ENCODE results near the gene TAL2. TPM values are rescaled to one million over a fixed set of nuclear protein-coding genes. Genes with fewer than 3 reads are reported as not detected.

TAL2 gene
- total RNA-seq, 1 donor from 2014 or later: not detected

- peaks cover 29% of the 10 kb centered on the region for H3K27me3 ChIP-seq
- intact Hi-C loops (cut with DNase I): no loop called here
Observed at GRCh38 chr9:105694190-105694847, 32.1 kb downstream of the TAL2 start, which contains the start of gene TMEM38B. Gene TMEM38B (plus strand): TSS chr9:105694541. CDS start chr9:105694661, 120 bp downstream.

GRCh38 chr9:105694848-105695581 is 32.8 kb downstream of the TAL2 start:
- Histone ChIP-seq H3K36me3 (no peaks in the 10 kb centered on the region), H3K27me3 (peaks cover 29% of the 10 kb centered on the region), H3K27ac (peak overlapping the region; percentile 18), H3K4me1 (peaks cover 7% of the 10 kb centered on the region), H3K9me3 (no peaks in the 10 kb centered on the region), H3K4me3 (peak overlapping the region; percentile 89)
- intact Hi-C loops (cut with DNase I): no loop called here
- peak; percentile 85 for ATAC-seq
- peak; percentile 86 for DNase-seq
- TF ChIP-seq, protein P1, sequence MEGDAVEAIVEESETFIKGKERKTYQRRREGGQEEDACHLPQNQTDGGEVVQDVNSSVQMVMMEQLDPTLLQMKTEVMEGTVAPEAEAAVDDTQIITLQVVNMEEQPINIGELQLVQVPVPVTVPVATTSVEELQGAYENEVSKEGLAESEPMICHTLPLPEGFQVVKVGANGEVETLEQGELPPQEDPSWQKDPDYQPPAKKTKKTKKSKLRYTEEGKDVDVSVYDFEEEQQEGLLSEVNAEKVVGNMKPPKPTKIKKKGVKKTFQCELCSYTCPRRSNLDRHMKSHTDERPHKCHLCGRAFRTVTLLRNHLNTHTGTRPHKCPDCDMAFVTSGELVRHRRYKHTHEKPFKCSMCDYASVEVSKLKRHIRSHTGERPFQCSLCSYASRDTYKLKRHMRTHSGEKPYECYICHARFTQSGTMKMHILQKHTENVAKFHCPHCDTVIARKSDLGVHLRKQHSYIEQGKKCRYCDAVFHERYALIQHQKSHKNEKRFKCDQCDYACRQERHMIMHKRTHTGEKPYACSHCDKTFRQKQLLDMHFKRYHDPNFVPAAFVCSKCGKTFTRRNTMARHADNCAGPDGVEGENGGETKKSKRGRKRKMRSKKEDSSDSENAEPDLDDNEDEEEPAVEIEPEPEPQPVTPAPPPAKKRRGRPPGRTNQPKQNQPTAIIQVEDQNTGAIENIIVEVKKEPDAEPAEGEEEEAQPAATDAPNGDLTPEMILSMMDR (IDR thresholded peaks at IDR 0.05): no peak

More at GRCh38 chr9:105694190-105694847, 32.1 kb downstream of the TAL2 start, which contains the start of gene TMEM38B:
- ATAC-seq (peak; percentile 99), DNase-seq (peak; percentile 90)
- Histone ChIP-seq H3K4me1 (peaks cover 7% of the 10 kb centered on the region), H3K27ac (peak within 1 kb of the TSS; percentile 18), H3K9me3 (no peaks in the 10 kb centered on the region), H3K36me3 (no peaks in the 10 kb centered on the region), H3K4me3 (peak within 1 kb of the TSS; percentile 89)
- TF ChIP-seq, protein P1 (IDR thresholded peaks at IDR 0.05): no peak

DNA sequence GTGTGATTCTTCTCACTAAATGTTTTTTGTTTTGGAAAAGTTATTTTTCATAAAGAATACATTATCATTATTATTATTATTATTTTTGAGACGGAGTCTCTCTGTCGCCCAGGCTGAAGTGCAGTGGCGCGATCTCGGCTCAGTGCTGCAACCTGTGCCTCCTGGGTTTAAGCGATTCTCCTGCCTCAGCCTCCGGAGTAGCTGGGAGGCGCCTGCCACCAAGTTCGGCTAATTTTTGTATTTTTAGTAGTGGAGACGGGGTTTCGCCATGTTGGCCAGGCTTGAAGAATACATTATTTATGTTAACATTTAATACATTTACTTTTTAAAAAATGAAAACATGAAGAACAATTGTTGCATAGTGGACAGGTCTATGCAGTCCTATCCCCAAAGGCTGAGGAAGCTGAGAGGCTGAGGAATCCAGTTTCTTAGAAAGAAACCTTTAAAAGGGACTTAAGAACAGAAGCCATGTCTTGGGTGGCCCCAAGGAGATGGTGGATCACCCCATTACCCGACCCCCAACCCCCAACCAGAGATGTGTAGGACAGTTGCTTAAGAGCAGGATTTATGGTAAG is 34.0 kb downstream of the TAL2 start:
- intact Hi-C loops (cut with DNase I): no loop called here
- Histone ChIP-seq H3K27ac (no peak overlapping the region), H3K27me3 (peaks cover 21% of the 10 kb centered on the region), H3K4me1 (peaks cover 7% of the 10 kb centered on the region), H3K36me3 (no peaks in the 10 kb centered on the region), H3K9me3 (no peaks in the 10 kb centered on the region), H3K4me3 (no peak overlapping the region)
- ATAC-seq (no peak), DNase-seq (no peak)
- TF ChIP-seq, protein P1 (IDR thresholded peaks at IDR 0.05): no peak

- ATAC-seq (no peak), DNase-seq (no peak)
- H3K27ac ChIP-seq: no peak overlapping the region
- no peaks in the 10 kb centered on the region for H3K36me3 ChIP-seq
- H3K9me3 ChIP-seq: no peaks in the 10 kb centered on the region
- peaks cover 5% of the 10 kb centered on the region for H3K27me3 ChIP-seq
- TF ChIP-seq, protein P1 (IDR thresholded peaks at IDR 0.05): no peak
- peaks cover 7% of the 10 kb centered on the region for H3K4me1 ChIP-seq
- intact Hi-C loops (cut with DNase I): no loop called here
- no peak overlapping the region for H3K4me3 ChIP-seq
Observed at GRCh38 chr9:105697871-105698270, 35.6 kb downstream of the TAL2 start.

DNA sequence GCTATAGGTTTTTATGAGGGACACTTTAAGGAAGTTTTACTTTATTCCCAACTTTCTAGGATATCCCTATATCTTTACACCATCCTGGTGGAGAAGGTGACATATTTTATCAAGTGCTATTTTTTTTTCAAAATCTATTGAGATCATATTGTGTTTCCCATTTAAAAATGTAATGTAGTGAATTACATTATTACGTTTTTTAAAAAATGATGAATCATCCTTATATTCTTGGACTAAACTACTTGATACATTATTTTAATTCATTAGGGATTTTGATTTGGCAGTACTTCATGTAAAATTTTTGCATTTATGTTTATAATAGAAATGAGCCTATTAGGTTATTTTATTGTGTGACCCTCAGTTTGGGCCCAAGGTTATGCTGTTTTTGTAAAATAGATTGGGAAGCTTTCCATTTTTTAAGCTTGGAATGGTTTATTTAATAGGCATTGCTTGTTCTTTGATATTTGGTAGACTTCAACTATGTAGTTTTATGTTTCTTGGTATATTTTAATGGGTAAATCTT is 36.2 kb downstream of the TAL2 start:
- H3K27ac ChIP-seq: no peak overlapping the region
- H3K9me3 ChIP-seq: no peaks in the 10 kb centered on the region
- intact Hi-C loops (cut with DNase I): no loop called here

More for the DNA sequence above, 36.2 kb downstream of the TAL2 start:
- Histone ChIP-seq H3K36me3 (no peaks in the 10 kb centered on the region), H3K27me3 (no peaks in the 10 kb centered on the region), H3K4me1 (peaks cover 7% of the 10 kb centered on the region), H3K4me3 (no peak overlapping the region)
- DNase-seq: no peak
- TF ChIP-seq, protein P1 (IDR thresholded peaks at IDR 0.05): no peak
- ATAC-seq: no peak
